ENCODE measurements around the gene TIMMDC1. TPM values are rescaled to one million over a fixed set of nuclear protein-coding genes. Genes with fewer than 3 reads are reported as not detected.
"Not testable (repeated sequence)": the region's sequence is repeated elsewhere in the genome, so short reads cannot be mapped to it uniquely, and the experiment has no call there.

TIMMDC1 gene
- total and polyA plus RNA-seq, 11 donors = 78.6 to 297 (median 213) TPM

DNA sequence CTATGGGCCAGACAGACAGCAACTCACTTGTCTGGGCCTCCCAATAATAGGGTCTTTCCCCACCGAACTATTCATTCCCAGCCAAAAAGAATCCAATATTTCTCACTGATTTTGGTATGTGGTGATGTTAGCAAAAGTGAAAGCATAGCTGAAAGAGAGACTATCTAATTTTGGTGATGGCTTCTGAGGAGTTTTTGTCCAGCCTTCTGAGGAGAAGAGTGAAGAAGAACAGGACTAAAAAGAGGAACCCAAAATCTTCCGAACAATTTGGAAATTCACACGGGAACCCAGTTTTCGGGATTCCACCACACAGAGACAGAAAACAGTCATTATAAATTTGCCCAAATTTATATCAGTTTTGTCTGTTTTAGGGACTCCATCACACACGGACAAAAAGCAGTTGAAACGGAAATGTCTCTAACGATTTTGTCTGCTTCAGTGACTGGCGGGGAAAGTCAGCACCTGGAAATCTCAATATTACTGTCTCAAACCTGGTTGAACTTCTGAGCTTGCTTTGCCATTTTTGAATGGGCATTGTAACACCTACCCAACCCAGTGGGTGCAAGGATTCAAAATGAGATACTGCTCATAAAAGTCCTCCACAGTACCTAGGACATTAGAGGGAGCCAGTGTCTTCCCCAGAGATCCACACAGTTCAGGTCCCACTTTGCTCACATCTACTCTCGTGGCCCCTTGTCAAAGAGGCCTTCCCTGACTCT is 52.0 kb downstream of the TIMMDC1 start:
- H3K36me3 ChIP-seq = no peaks in the 10 kb centered on the region
- peaks cover 0 to 10% (median 0%) of the 10 kb centered on the region in 12 donors for H3K4me1 ChIP-seq
- WGBS, 4 donors = 88 to 96% (median 94%) methylated on average over 9 of the region's 9 CpGs
- ATAC-seq (peak in 1 of 4 donors; percentile 67), DNase-seq (no peak)
- H3K4me3 ChIP-seq = no peak overlapping the region
- TF ChIP-seq POLR2A (IDR thresholded peaks at IDR 0.05) (no peak), CTCF (IDR thresholded peaks at IDR 0.05) (peak in 1 of 12 donors; percentile 20)
- intact Hi-C loops (cut with DNase I) = no loop called here
- H3K9me3 ChIP-seq = no peaks in the 10 kb centered on the region
- H3K27ac ChIP-seq = no peak overlapping the region
- H3K27me3 ChIP-seq = no peaks in the 10 kb centered on the region

DNA sequence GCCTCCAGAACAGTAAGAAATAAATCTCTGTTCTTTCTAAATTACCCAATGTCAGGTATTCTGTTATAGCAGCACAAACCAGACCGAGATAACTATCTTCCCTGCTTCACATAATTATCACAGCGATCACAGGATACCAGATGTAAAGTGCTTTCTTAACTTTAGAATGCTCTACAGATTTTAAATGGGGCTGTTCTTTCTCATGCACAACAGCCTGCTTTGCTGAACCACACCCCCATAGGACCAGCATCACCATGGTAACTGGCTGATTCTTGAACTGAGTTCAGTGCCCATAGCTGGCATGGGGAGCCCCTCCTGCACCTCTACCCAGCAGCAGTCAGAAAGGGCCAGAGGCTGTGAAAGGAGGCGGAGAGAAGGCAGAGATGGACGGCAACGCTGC is 53.3 kb downstream of the TIMMDC1 start:
- Histone ChIP-seq H3K36me3 (no peaks in the 10 kb centered on the region), H3K4me3 (no peak overlapping the region), H3K4me1 (peaks cover 0 to 22% (median 0%) of the 10 kb centered on the region in 12 donors), H3K9me3 (no peaks in the 10 kb centered on the region), H3K27ac (no peak overlapping the region), H3K27me3 (no peaks in the 10 kb centered on the region)
- DNase-seq (no peak), ATAC-seq (no peak)
- TF ChIP-seq POLR2A (IDR thresholded peaks at IDR 0.05) (no peak), CTCF (IDR thresholded peaks at IDR 0.05) (no peak)
- intact Hi-C loops (cut with DNase I) = no loop called here
- 91 to 96% (median 93%) methylated on average over 5 of the region's 5 CpGs for WGBS, 4 donors

GRCh38 chr3:119552928-119553327 is 54.6 kb downstream of the TIMMDC1 start:
- H3K4me3 ChIP-seq; DNase-seq; ATAC-seq; intact Hi-C loops (cut with DNase I); H3K36me3 ChIP-seq; H3K27me3 ChIP-seq; H3K27ac ChIP-seq; H3K9me3 ChIP-seq: not testable (repeated sequence)
- WGBS, 4 donors = 92 to 97% (median 95%) methylated on average over 6 of the region's 6 CpGs
- H3K4me1 ChIP-seq = peaks cover 0 to 25% (median 0%) of the 10 kb centered on the region in 12 donors

DNA sequence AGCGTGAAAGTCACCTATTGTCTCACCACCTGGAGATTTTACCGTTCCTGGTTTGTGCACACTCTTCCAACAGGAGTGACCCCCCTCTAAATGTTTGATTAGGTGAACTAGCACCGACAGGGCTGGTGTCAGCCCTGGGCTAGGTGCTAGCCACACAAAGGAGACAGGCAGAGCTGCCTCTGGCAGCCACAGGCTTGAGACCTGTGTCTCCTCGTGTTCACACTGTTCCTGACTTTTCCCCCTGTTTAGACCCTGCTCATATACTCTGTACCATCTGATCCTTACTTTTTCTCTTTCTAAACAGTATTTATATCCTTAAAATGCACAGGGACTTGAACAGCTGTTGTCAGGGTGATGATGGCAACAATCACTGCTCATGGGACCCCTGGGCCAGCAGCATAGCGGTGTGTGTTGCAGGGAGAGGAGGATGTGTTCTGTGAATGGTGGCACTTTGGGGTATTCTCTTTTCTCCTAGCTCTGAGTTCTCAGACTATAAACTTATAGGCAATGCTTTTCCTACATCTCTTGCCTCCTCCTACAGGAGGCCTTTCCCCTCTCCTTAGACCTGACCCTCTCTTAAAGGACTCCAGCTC is 55.6 kb downstream of the TIMMDC1 start:
- no peak overlapping the region for H3K27ac ChIP-seq
- ATAC-seq (no peak), DNase-seq (no peak)
- no peak overlapping the region for H3K4me3 ChIP-seq
- no peaks in the 10 kb centered on the region for H3K36me3 ChIP-seq
- no peaks in the 10 kb centered on the region for H3K27me3 ChIP-seq
- no peaks in the 10 kb centered on the region for H3K9me3 ChIP-seq
- TF ChIP-seq CTCF (IDR thresholded peaks at IDR 0.05) (no peak), POLR2A (IDR thresholded peaks at IDR 0.05) (no peak)
- WGBS, 4 donors = 64 to 76% (median 70%) methylated on average over 5 of the region's 5 CpGs
- H3K4me1 ChIP-seq = peaks cover 0 to 27% (median 0%) of the 10 kb centered on the region in 12 donors
- intact Hi-C loops (cut with DNase I) = no loop called here
